Adrenal gland (tissue), 5 donors: Measurements from ENCODE around the gene KPNA1.

Source experiments
- POLR2A ChIP-seq, 2 donors: fragments of 450-650 bp; IDR thresholded peaks; one replicate each; pipeline ENCODE4 v1.6.1; 2017; ENCODE audit warnings: antibody characterized with exemption in 2 of 2, mild to moderate bottlenecking in 2 of 2, moderate library complexity in 1 of 2
- TF ChIP-seq, protein P1 (sequence below), 6 experiments: fragments of 450-650 bp in 4 of 6; fragments of 200-600 bp in 2 of 6; sonication (generic) in 1 of 6; IDR thresholded peaks; 1 replicate in 5 of 6; 2 replicates in 1 of 6; pipeline versions ENCODE4 v1.5.1 to v1.8.0; 2016 to 2021; ENCODE audit warnings: antibody characterized with exemption in 6 of 6, mild to moderate bottlenecking in 2 of 6, moderate library complexity in 1 of 6
- donor health status: DM: no; HTN: no; CAD: no.

DNA sequence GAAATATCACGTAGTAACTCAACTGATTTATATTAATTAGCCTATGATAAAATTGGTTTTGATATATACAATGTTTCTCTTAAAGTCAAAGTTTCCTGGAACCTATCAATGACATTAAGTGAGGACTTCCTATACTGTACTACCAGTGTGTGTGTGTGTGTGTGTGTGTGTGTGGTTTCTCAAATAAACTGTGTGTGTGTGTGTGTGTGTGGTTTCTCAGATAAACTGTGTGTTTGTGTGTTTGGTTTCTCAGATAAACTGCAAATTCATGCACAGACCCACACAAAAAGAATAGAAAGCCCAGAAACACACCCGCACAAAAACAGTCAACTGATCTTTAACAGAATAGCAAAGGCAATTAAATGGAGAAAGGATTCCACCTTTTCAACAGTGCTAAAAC lies 84.4 kb downstream of the KPNA1 start:
- TF ChIP-seq, protein P1, sequence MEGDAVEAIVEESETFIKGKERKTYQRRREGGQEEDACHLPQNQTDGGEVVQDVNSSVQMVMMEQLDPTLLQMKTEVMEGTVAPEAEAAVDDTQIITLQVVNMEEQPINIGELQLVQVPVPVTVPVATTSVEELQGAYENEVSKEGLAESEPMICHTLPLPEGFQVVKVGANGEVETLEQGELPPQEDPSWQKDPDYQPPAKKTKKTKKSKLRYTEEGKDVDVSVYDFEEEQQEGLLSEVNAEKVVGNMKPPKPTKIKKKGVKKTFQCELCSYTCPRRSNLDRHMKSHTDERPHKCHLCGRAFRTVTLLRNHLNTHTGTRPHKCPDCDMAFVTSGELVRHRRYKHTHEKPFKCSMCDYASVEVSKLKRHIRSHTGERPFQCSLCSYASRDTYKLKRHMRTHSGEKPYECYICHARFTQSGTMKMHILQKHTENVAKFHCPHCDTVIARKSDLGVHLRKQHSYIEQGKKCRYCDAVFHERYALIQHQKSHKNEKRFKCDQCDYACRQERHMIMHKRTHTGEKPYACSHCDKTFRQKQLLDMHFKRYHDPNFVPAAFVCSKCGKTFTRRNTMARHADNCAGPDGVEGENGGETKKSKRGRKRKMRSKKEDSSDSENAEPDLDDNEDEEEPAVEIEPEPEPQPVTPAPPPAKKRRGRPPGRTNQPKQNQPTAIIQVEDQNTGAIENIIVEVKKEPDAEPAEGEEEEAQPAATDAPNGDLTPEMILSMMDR (IDR thresholded peaks at IDR 0.05) = no peak
- no peak for TF ChIP-seq POLR2A (IDR thresholded peaks at IDR 0.05)
